Islet precursor cell (in vitro differentiated cells): ENCODE data around the gene SPI1.
"Not testable (repeated sequence)": the region's sequence is repeated elsewhere in the genome, so short reads cannot be mapped to it uniquely, and the experiment has no call there.

ENCODE experiments used
- DNase-seq: peaks from one replicate; pipeline ENCODE4 v3.0.0-alpha.2; 2018

The SPI1 gene

DNA sequence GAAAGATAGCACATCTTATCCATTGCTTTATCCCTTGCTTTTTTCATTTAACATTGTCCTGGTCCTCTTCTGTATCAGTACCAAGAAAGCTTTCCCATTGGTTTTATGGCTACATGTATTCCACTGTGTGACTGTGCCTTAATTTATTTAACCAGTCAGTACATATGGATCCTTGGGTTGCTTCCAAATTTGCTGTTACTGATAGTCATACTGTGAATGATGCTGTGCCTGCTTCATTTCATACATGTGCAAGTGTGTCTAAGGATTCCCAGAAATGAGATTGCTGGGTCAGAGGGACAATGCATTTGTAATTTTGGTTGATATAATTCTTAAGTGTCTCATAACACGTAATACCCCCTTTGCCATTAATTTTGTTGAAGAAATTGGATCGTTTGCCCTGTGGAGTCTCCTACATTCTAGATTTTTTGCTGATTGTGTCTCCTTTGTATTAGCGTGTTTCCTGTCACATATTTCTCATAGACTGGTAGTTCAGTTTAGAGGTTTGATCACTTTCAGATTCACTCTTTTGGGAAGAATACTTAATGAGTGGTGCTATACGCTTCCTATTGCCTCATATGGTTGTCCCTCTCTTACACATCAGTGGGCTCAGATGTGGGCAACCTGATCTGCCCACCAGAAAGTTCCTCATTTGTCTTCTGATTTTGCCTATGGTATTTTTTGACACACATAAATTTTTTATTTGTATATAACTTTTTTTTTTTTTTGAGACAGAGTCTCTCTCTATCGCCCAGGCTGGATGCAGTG, 61.1 kb downstream of the SPI1 start:
- DNase-seq = no peak

- not testable (repeated sequence) for DNase-seq
These were observed 61.8 kb downstream of the SPI1 start for GRCh38 chr11:47316501-47316900.

DNA sequence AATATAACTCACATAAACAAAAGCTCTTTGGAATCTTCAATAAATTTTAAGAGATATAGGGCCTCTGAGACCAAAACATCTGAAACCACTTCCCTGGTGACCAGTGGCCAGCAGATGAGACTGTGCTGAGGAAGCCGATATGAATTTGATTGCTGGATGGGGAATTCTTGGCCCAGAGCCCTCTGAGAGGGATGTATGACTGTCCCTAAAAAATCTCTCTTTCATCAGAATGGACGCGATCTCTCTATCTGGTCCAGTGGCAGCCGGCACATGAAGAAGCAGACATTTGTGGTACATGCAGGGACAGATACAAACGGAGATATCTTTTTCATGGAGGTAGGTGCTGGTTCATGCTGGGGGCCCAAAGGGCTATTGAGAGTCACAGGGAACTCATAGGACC, 63.4 kb downstream of the SPI1 start:
- DNase-seq = no peak

DNA sequence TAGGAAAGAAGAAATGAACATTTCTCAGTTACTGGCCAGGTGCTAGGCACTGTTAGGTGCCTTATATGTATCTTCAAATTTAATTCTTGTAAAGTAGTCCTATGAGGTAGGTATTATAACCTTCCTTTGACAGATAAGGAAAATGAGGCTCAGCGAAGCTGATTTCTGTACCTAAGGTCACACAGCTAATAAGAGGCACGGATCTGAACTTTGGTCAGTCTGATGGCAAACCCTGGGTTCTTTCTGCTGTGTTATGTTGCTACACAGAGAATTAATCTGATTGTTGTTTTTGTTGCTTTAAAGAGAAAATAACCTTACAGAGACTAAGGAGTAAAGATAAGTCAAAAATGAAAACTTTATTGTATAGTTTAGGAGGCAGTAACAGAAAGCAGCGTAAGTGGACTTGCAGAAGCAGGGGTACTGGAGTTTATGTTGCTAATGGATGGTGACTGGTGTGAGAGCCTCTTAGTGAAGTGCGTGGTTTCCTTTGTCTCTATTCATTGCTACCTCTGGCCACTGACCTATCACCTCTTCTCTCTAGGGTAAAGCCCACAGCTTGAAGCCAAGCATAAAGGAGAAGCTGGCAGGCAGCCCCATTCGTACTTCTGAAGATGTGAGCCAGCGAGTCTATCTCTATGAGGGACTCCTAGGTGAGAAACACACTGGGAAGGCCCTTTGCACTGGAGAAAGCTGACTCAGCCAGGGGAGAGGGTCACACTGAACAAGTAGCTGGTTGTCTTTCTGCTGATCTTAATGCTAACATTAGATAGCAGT, 70.1 kb downstream of the SPI1 start:
- DNase-seq = no peak

GRCh38 chr11:47306484-47306844, 71.9 kb downstream of the SPI1 start:
- no peak for DNase-seq

- no peak for DNase-seq
These were observed 72.4 kb downstream of the SPI1 start for GRCh38 chr11:47305734-47306483.
